HG02763 (cell line): ENCODE data around the gene MAGEA4.
"Not testable (repeated sequence)": the region's sequence is repeated elsewhere in the genome, so short reads cannot be mapped to it uniquely, and the experiment has no call there.

Source experiments
- ATAC-seq: cut with Tn5 transposase; IDR thresholded peaks from one replicate; pipeline ENCODE4 v1.9.1; 2021; ENCODE audit warnings: mild to moderate bottlenecking, moderate library complexity; ENCODE audit not compliant: unreplicated experiment

The MAGEA4 gene, protein sequence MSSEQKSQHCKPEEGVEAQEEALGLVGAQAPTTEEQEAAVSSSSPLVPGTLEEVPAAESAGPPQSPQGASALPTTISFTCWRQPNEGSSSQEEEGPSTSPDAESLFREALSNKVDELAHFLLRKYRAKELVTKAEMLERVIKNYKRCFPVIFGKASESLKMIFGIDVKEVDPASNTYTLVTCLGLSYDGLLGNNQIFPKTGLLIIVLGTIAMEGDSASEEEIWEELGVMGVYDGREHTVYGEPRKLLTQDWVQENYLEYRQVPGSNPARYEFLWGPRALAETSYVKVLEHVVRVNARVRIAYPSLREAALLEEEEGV

DNA sequence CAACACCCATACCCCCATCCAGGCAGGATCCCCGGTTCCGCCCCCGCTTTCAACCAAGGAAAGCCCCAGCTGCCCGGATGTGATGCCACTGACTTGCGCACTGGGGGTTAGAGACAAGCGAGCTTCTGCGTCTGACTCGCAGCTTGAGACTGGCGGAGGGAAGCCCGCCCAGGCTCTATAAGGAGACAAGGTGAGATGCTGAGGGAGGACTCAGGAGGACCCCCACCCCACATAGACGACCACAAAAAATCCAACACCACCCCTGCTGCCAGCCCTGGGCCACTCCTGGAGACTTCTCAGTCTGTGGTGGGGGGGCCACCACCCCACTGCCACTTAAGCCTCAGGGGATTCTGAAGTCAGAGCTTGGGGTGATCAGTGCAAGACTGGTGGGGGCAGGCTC lies at the start of gene MAGEA4:
TSS of gene MAGEA4 (plus strand) at position 110 of the 400 bp plus-strand sequence. CDS start 10,776 bp downstream, outside the sequence.
- no peak for ATAC-seq

DNA sequence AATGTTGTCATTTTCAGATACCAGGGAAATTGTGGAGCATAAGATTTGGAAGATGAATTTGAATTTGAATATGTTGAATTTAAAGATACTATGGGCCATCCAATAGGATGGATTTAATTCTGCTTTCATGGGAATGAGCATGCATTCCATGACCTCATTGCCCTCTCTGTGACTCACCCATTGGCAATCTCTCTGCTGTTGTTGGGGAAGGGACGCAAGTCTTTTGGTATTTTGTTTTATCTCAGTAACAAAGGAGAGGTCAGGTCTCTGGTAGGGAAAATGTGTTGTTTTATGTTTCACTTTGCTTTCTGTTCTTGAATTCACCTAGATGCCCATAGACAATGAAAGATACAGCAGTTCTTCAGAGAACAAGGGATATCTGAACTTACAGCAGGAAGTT lies 42.1 kb upstream of the MAGEA4 start:
- ATAC-seq = no peak

DNA sequence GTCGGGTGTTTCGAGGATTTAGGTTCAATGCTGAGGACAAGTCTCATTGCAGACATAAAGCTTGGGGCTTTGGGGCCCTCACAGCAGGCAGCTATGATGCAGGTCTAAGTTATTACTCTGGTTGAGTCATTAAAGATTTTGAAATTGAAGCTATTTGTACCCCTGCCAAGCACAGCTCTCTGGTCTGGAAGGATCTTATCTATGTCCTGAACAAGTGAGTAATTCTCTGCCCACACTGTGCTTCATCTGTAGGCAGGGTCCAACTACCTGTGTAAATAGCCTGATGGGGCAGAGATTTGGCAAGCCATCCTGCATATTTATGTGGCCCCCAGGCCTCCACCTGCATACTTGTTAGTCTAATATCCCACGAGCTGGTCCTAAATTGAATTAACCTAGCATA lies 41.4 kb upstream of the MAGEA4 start:
- no peak for ATAC-seq

DNA sequence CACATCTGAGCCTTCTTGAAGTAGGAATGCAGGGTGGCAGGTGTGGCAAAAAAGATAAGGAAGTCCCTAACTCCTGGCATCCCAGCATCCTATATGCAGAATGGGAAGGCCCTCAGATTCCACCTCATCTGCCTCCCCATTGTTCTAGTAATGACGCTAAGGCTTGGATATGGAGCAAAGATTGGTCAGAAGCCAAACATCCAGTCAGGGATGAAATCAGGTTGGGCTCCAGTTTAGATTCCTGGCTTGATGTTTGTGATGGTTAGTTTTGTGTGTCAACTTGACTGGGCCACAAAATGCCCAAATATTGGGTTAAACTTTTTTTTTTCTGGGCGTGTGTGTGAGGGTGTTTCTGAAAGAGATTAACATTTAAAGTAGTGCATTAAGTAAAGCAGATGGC lies 39.6 kb upstream of the MAGEA4 start:
- no peak for ATAC-seq

DNA sequence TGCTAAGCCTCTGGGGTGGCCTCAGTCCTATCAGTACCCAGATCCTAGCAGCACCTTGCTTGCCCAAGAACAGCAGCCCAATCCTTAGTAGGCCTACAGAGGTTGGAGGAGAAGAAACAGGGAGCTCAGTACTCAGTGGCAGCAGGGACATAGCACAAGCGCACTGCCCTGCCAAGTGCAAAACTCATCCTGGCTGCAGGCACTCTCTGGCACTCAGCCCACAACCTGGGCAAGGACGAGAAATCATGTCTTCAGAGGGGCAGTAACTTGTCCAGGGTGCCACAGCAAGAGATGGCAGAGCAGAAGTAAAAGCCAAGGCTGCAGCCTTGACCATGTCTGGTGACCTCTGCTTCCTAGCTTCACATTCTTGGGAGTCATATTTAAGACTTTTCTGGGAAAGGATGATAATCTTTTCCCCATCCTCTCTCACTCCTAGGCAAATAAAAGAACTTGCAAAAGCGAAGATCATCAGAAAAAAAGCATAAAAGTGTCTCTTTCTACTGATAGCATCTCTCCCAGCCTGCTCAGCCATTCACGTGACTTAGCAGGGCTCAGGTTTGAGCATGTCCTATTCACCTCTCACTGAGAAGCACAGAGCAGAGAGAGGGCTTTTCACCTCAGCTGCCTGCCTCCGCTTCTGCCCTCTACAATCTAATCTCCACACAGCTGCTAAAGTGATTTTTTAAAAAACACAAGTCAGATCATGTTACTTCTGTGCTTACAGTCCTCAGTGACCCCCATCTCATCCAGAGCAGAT lies 37.2 kb upstream of the MAGEA4 start:
- ATAC-seq = no peak

DNA sequence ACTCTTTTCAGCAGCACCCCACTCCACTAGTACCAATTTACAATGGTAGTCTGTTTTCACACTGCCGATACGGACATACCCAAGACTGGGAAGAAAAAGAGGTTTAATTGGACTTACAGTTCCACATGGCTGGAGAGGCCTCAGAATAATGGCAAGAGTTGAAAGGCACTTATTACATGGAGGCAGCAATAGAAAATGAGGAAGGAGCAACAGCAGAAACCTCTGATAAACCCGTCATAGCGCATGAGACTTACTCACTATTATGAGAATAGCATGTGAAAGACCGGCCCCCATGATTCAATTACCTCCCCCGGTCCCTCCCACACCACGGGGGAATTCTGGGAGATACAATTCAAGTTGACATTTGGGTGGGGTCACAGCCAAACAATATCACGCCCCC lies 34.1 kb upstream of the MAGEA4 start:
- no peak for ATAC-seq

DNA sequence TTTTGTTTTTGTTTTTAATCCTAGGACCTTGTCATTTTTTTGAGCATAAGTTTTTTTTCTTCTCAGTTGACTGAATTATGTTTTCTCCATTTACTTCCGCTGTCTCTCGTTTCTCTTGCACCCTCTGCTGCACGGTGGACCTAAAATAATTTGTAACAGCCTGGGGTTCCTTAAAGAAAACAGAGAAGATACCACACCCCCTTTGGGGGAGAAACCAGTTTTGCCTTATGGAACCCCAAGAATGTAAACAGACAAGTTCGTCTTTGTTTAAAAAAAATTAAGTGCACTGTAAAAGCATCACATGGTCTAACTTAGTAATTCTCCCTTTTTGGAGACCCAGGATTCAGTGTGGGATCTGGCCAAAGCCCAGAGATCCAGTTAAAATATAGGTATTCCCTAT lies 32.8 kb upstream of the MAGEA4 start:
- ATAC-seq = no peak

DNA sequence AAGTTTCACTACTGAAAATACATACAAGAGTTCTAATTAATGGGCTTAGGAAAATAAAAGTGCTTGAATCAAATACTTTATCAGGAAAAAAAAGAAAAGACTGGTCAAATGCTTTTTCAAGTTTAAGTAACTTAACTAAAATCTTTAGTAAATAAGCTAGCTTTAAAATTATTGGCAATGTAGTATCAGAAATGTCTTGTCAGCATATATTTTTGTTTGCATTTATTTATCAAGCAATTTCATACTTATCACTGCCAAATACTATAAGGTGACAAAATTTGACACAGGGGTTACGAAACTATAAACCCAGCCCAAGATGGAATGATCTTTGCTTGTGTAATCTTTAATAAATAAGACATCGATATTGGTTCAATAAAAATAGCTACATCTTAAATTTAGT lies 31.8 kb upstream of the MAGEA4 start:
- no peak for ATAC-seq

DNA sequence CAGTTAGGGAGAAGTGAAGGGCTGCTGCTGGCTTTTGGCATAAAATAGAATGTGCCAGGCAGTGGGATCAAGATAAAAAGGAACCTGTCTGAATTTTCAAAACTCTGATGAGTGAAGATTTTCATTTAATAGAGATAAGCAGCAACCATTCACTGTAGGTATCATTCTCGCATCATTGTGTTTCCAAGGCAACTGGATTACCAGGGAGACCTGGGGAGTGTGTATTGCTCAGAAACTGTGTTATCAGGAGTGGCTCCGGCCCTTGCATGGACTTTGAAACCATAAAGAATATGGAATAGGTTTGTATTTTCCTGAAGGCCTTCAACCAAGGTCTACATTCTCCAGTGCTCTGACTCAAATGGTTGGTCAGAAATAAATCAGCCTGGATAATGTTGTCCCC lies 23.3 kb upstream of the MAGEA4 start:
- ATAC-seq = no peak

DNA sequence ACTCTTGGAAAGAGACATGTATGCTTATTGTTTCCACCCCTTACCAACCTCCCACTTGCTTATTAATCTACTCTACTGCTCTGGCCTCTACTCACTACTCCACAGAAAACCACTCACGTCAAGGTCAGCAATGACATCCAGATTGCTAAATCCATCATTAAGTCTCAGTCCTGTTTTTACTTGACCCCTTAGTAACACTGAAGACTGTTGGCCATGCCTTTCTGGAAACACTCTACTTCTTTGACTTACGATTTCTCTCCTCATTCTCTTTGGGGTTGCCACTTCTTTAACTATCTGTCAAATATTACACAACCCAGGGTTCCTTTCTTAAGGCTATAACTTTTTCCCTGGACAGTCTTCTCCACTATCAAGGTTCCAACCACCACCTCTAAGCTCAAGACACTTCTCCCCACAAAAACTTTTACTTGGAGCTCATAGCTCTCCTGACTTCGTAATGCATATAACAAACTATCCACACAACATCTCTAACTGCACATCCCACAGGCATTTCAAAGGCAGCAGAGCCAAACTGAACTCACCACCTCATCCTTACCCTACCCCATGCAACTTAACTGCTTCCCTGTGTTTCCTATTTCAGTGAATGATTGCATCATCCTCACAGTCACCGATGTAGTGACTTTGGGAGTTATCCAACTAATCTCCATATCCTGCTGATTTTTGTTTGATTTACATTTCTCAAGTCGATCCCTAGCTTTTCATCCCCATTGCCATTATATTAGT lies 15.8 kb upstream of the MAGEA4 start:
- no peak for ATAC-seq

DNA sequence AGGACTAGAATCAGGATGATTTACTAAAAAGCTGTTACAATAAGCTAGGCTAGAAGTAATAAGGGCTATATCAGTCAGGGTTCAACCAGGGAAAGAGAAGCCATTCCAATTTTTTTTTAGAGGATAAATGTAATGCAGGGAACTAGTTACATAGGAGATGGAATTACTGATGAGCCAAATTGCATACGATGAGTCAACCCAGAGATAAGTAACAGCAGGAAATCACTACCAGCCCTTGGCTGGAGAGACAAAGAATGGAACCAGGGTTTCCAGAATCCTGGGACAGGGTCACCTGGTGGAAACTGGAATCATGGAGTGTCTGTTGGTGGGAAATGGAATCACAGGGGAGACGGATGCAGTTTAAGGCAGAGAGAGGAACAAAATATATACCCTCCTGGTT lies 13.1 kb upstream of the MAGEA4 start:
- no peak for ATAC-seq

DNA sequence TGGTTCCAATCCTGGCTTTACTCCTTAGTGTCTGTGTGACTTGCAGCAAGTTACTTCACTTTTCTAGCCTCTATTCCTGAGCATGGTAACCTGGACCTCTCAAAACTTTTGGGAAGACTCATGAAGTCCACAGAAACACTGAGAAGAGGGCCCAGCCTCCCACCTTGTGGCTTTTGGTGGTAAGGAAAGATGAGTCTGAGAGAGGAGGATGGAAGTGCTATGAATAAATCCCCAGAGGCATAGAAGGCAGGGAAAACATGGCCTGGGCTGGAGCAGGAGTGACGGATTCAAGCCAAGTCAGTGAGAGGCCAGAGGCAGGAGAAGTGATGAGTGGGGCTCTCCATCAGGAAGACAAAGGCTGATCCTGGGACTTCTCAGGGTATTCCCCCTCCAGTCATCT lies 10.9 kb upstream of the MAGEA4 start:
- no peak for ATAC-seq

DNA sequence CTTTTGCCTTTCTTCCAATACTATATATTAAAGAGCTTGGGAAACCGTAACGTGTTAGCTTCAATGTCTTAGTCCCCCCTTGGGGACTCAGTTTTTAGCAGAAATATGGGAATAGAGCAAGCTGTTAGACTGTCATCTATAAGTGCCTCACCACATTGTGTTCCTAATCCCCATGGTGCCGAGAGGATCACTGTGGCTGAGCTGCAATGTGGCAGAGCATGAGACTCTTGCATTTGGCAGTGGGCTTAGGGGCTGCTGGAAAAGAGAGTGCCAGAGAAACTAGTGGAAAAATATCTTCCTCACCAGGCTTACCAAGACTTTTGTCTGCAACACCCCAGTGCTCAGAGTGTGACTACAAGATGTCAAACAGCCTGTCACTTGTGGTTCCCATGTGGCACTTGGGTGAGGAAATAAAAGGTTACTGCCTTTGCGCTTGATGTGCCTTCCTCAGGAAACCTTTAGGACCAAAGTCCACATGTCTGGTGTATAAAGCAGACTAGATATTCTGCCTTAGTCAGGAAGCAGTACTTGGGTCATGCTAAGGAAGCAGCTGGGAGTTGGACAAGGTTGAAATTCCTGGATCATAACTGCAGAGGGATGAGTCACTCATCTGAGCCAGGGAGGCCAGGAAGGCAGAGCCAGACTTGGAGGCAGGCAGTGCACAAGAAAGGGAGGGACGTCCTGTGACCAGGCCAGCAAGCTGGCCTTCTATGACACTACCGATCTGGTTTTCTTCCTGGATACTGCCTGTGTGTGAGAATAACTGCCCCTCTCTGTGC lies 9.7 kb upstream of the MAGEA4 start:
- ATAC-seq = no peak

DNA sequence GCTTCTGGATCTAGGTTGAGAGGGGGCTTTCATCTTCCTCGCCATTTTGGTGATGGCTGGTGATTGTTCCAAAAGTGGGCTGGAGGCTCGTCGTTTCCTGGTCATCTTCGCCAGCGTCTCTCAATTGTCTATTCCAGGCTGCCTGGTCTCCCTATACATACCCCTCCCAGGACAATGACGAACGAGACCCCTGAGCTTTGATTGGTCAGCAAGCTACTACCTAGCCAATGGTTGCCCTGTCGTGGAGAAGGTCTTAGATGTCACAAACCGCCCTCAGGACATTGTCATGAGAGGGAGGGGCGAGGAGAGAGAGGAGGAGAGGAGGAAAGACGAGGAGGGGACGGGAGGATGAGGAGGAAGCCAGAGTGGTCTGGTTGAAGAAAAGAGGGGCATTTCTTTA lies 7.7 kb upstream of the MAGEA4 start:
- ATAC-seq = no peak

DNA sequence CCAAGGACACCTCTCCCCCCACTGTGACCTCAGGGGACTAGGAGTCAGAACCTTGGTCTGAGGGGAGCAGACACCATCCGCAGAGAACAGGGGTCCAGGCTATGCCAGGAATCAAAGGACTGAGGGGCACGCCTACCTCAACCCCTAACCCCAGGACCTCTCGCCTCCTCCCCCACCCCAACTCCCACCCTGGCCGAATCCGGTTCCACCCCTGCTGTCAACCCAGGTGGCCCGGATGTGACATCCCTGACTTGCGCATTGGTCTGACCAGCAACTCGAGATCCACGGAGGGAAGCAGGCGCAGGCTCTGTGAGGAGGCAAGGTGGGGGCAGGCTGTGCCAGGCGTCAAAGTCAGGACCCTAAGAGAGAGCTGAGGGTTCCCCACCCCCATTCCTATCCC lies 468 bp upstream of the MAGEA4 start:
- no peak for ATAC-seq

DNA sequence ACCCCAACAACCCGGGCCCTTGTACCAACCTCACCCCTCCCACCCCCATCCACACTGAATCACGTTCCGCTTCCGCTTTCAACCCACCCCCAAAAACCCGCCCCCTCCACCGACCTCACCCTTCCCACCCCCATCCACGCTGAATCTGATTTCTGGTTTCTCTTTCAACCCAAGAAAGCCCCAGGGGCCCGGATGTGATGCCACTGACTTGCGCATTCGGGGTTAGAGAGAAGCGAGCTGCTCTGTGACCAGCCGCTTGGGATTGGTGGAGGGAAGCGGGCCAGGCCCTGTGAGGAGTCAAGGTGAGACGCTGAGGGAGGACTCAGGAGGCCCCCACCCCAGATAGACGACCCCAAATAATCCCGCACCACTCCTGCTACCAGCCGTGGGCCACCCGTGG lies 6.0 kb downstream of the MAGEA4 start:
- not testable (repeated sequence) for ATAC-seq

DNA sequence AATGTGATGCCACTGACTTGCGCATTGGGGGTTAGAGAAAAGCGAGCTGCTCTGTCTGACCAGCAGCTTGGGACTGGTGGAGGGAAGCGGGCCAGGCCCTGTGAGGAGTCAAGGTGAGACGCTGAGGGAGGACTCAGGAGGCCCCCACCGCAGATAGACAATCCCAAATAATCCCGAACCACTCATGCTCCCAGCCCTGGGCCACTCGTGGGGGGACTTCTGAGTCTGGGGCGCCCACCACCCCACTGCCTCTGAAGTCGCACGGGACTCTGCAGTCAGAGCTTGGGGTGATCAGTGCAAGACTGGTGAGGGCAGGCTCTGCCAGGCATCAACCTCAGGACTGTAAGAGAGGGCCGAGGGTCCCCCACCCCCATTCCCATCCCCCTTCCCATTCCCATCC lies 6.9 kb downstream of the MAGEA4 start:
- ATAC-seq = no peak

DNA sequence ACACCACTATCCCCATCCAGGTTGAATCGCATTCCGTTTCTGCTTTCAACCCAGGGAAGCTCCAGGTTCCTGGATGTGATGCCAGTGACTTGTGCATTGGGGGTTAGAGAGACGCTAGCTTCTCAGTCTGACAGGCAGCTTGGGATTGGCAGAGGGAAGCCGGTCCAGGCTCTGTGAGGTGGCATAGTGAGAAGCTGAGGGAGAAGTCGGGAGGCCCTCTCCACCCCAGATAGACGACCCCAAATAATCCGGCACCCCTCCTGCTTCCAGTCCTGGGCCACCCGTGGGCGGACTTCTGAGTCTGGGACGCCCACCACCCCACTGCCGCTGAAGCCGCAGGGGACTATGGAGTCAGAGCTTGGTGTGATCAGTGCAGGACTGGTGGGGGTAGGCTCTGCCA lies 7.4 kb downstream of the MAGEA4 start:
- no peak for ATAC-seq

DNA sequence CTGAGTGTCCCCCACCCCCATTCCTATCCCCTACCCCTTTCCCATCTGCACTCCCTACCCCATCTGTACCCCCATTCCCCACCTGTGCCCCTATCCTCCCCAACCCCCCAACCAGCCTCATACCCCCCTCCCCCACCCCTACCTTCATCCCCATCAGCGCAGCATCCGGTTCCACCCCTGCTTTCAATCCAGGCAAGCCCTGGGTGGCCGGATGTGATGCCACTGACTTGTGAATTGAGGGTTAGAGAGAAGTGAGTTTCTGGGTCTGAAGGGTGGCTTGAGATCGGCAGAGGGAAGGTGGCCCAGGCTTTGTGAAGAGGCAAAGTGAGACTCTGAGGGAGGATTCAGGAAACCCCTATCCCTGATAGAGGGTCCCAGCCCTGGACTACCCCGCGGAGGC lies 7.8 kb downstream of the MAGEA4 start:
- no peak for ATAC-seq

DNA sequence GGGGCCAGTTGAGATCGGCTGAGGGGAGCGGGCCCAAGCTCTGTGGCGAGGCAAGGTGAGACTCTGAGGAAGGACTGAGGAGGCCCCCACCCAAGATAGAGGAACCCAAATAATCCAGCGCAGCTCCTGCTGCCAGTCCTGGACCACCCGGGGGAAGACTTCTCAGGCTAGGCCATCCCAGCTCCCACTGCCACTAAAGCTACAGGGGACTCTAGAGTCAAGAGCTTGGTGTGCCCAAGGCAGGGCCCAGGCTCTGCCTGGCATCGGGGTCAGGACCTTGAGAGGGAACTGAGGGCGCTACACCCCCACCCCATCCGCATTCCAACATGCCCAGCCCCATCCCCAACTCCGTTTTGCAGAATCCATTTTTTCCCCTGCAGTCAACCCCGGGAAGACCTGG lies 8.6 kb downstream of the MAGEA4 start:
- ATAC-seq = no peak

DNA sequence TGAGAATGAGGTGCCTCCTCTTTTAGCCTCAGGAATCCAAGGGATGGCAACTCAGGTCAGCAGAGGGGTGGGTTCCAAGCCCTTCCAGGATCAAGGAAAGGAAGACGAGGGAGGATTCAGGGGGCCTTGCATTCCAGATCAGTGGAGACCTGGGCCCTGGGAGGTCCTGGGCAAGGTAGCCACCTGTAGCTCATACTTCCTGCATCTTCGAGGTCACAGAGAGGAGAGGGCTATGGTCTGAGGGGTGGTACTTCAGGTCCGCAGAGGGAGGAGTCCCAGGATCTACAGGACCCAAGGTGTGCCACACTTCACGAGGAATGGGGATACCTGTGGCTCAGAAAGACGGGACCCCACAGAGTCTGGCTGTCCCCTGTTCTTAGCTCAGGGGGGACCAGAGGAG lies 9.2 kb downstream of the MAGEA4 start:
- ATAC-seq = no peak
